HG02943 (cell line): Measurements from ENCODE around the gene CCDC77.

Experiments used
- ATAC-seq: cut with Tn5 transposase; IDR thresholded peaks from one replicate; pipeline ENCODE4 v1.9.1; 2021; ENCODE audit warnings: mild to moderate bottlenecking, low read depth, moderate library complexity; ENCODE audit not compliant: unreplicated experiment

Gene CCDC77

GRCh38 chr12:450438-450837, 49.0 kb downstream of the CCDC77 start:
- no peak for ATAC-seq

DNA sequence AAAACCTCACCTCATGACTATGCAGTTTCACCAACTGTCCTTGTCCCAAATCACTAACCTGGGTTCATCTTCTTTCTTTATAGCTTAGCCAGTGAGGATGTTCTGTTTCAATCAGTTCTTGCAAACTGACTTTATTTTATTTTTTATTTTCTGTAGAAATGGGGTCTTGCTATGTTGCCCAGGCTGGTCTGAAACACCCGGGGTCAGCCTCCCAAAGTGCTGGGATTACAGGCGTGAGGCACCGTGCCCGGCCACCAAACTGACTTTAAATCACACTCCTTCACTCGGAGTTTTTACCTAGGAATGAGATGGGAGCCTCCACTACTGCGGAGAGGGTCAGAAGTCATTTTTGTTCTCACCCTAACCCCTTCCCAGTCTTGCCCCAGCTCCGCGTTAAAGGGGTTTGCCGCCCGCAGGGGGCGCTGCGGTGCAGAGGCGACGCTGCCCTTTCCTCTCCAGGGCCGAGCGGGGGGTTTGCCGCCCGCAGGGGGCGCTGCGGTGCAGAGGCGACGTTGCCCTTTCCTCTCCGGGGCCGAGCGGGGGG, 51.3 kb downstream of the CCDC77 start:
- no peak for ATAC-seq

GRCh38 chr12:454833-455232, 53.4 kb downstream of the CCDC77 start:
- ATAC-seq: no peak

DNA sequence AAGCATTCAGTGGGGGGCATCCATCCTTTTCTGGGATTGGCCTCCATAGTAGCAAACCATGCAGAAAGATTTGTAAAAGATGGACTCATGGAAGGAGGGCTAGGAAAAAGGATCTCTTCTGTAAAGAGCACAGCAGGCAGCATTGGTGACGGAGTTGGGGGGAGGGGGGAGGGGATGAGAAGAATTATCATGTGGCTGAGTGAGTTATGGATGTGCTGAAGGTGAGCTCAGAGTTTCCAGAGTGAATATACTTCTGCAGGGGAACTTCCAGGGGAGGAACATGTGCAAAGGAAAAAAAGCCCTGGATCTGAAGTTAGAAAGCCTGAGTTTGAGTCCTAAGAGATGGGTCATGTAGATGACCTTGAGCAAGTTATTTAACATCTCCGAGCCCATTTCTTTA, 54.4 kb downstream of the CCDC77 start:
- no peak for ATAC-seq

GRCh38 chr12:457676-458075, 56.2 kb downstream of the CCDC77 start:
- no peak for ATAC-seq

DNA sequence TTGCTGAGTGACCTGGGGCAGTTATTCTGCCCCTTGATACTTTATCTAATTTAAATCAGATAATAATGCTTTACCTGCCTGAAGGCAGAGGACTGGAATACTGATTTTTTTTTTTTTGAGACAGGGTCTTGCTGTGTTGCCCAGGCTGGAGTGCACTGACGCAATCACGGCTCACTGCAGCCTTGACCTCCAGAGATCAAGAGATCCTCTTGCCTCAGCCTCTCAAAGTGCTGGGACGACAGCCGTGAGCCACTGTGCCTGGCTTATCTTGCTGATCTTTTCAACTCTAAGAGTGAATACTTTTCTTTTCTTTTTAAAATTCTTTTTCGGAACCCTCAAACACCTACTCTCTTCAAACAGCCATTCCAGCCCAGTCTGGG, 57.6 kb downstream of the CCDC77 start:
- ATAC-seq: no peak

DNA sequence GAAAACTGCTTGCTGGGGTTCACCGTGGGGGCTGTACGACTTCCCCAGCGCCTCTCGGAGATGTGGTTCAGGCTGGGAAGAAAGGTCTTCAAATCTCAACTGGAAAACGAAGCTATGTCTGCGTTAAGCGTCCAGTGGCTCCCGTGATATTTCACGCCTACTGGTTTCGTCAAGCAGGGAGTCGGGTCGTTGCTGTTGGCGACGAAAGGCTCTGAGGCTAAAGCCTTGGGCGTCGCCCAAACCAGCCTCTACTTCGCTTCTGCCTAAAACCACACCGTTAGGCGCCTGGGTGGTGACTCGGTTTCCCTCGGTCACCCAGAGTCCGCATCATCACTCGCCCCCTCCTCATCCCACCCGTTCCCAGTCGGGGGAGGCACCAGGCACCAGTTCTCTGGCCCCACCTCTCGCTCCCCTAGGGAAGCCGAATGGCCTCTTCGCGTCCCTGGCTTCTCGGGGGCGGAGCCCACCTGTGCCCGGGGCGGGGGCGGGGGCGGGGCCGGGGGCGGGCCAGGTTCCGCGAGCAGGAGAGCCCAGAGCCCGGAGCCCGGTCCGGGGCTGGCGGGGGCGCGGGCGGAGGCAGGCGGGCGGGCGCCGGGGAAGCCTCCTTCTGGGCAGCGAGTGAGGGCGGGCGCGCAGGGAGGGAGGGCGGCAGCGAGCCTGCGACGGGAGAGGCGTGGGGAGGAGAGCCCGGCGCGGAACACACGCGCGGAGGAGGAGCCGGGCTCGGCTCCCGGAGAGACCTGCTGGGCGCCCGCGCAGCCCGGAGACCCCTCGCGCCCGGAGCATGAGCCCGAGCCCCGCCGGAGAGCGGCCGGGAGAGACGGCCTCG, 58.2 kb downstream of the CCDC77 start, which contains the start of gene B4GALNT3:
B4GALNT3 (plus strand) TSS at position 510 of the 829 bp plus-strand sequence. CDS start 438 bp downstream, outside the sequence.
- ATAC-seq: no peak

DNA sequence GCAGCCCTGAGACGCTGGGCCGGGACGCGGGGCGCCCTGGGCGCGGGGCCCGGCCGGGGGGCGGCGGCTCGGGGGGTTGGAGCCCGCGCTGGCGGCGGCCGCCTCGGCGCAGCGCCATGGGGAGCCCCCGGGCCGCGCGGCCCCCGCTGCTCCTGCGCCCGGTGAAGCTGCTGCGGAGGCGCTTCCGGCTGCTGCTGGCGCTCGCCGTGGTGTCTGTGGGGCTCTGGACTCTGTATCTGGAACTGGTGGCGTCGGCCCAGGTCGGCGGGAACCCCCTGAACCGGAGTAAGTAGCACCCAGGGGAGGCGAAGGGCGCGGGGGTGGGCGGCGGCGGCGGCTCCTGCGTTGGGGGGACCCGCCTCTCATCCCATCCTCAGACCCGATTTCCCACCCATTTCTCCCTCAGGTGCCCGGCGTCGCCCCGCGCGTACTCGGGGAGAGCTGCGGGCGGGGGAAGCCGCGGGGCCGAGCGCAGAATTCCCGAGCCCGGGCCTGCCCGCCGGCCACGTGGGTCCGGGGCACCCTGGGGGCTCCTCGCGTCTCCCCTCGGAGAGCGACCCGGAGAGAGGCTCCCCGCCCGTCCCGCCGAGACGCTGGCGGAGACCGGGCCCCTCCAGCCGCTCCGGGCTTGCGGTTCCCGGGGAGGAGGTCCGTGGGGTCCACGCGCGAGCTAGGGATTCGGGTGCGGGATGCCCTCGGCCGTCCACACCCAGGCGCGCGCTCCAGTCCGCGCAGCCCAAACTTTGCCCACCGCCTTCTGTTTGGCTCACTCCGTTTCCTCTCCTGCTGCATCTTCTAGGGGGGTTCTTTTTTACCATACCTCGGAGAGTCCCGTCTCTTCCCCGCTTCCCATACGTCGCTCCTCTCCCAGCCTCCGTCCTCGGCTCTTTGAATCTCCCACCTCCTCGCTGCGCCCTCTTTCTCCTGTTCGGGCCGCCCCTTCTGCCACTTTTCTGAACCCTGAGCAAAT, 59.1 kb downstream of the CCDC77 start:
- ATAC-seq: no peak

DNA sequence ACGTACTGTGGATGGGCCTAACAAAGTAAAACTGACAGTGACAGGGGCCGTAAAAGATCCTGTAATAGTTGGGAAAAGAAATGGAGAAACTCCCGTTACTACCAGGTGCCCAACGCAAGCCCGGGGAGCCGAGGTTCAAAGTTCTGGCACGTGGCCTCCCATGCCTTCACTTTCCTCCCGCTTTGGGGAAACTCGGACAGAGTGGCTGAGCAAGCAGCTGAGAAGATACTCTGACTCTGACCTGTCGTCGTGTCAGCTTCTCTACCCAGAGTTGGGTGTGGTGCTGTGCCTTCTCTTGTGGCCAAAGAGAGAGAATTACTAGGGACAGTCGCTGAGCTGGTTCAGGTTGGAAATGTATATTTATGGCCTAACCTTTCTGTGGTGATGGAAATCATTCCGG, 60.0 kb downstream of the CCDC77 start:
- no peak for ATAC-seq

DNA sequence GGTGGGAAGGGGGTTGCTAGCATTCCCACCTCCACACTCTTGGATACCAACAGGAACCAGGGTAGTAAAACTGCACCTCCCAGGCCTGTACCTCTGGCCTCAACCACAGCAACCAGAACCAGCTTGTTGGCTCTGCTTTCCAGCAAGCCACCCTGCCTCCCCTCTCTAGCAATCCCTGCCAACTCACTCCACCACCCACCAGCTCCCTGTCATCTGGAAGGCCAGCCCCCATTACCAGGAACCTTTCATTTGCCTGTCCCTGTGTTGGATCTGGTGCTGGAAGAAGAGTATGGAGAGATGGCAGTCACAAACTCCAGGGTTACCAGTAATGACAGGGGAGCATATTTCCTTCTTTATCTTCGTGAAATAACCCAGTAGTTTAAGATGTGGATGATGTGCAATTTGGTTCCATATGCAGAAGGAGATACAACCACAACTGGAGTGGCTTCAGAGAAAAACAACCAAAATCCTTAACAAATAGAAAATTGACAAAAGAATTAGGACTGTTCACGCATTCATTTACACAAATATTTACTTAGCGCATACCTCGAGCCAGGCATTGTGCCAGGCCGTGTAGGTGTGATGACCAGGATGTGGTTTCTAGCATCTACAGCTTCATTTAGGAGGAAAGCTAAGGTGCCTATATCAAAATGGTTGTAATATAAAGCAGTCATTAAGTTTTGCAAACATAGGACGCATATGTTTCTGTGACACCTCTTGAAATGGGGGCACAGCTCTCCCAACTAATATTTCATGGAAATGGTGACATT, 61.7 kb downstream of the CCDC77 start:
- ATAC-seq: no peak

- ATAC-seq: no peak
Measured at GRCh38 chr12:464484-465267, 63.2 kb downstream of the CCDC77 start.

DNA sequence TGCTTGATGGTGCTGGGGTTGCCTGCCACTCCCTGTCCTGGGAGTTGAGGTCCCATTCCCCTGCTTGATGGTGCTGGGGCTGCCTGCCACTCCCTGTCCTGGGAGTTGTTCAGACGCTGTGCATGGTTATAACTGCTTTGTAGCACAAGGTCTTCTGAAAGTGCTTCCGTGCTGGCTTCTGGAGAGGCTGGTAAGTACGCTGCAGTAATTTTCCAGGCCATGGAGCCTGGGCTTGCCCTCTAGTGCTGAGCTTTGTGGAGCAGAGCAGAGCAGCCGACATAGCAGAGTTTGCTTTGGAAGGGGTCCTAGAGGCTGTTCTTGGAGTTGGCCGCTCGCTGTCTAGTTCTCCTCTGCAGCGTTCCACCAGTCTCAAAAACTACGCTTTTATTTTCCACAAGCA, 64.6 kb downstream of the CCDC77 start:
- ATAC-seq: no peak

DNA sequence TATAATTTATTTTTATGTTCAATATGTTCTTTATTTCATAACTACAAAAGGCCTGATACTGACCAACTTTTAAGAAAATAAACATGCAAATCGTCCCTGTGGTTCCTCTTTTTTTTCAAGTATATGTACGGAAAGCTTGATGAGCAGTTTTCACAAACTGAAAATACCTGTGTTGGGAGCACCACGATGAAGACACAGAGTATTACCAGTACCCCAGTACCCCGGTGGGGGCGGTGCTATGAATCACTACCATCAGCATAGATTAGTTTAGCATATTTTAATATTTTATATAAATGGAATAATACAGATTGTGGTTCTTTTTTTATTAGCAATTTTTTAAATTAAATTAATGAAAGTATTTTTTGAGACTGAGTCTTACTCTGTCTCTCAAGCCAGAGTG, 65.3 kb downstream of the CCDC77 start:
- ATAC-seq: no peak

GRCh38 chr12:467591-467990, 66.1 kb downstream of the CCDC77 start:
- no peak for ATAC-seq

GRCh38 chr12:468671-469389, 67.4 kb downstream of the CCDC77 start:
- ATAC-seq: no peak

DNA sequence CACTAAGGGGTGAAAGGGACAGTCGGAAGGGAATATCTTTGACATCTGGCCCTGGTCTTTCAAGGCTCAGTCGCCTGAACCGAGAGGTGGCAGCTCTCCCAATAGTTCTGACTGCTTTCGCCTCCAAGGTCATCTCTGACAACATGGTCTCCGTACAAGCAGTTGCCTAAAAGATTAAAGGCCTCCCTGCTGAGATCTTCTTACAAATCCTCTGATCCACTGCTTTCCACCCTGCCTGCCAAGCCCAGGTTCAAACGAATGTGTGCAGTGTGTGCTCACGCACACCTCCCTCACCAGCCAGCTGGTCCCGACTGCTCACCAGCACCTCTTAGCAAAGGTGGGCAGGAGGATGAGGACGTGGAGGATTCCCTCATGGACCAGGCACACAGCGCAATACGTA, 68.7 kb downstream of the CCDC77 start:
- no peak for ATAC-seq

DNA sequence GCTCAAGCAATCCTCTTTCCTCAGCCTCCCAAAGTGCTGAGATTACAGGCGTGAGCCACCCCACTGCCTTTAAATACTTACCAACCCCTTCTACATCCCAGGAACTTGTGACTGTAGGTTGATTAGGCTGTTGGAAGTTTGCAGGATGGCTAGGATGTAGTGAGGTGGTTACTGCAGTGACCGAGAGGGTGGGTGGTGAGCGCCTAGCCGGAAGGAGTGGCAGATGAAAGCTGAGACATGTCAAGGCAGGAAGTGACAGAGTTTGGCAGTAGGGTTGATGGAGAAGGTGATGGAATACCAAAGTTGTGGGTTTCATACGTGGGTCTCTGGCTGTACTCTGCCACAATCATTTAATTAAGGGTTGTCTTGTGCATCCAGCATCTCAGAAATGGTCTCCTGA, 71.8 kb downstream of the CCDC77 start:
- ATAC-seq: no peak

DNA sequence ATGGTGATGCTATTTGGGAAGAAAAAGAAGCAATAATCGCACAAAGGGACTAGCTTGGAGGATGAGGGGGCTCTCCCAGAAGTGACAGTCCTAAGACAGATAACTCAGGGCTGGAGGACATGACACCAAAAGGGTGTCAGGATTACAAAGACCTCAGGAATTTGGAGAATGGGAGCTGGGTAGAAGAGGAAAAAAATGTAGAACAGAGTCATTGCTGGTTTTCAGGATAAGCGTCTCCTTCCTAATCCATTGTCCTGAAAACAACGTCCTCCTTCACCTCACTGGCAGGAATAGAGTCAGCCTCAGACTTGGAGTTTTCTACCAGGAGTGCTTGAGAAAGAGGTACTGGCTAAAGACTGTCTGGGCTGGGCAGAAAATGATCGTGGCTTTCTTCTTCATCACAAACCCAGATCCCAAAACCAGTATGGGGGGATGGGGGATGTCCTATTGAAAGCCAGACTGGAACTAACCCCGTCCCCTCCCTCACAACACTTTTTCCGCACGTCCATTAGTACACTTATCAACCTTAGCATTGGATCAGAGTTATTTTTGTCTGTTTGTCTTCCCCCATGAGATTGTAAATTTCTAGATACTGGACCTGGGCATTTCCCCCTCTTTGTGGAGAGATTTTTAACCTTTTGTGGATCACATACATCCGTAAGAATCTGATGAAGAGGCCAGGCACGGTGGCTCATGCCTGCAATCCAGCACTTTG, 72.6 kb downstream of the CCDC77 start:
- no peak for ATAC-seq
